A549 (cell line): ENCODE measurements around the gene HDDC3. TPM values are rescaled to one million over a fixed set of nuclear protein-coding genes. Genes with fewer than 3 reads are reported as not detected.

Experiments used
- ATAC-seq, 2 experiments: fragments of 200-7000 bp in 1 of 2; fragments of >200 bp in 1 of 2; cut with Nextera tagmentation in 1 of 2; cut with Tn5 transposase in 1 of 2; 3 replicates each; pipeline versions ENCODE4 v1.8.0 to v1.9.1; 2018 to 2020; ENCODE audit warnings: mild to moderate bottlenecking in 1 of 2, moderate library complexity in 1 of 2
- CTCF ChIA-PET: fragments of 300-600 bp; sonication (Branson Sonifier 250); formaldehyde crosslinking; extraction: SDS; loops from one replicate; lab custom pipeline; 2021; ENCODE audit warnings: antibody characterized with exemption, inconsistent platforms; lab: Yijun Ruan, JAX
- POLR2A ChIA-PET: fragments of 350-600 bp; formaldehyde crosslinking; extraction: SDS; loops from one replicate; lab custom pipeline; 2021; ENCODE audit warnings: antibody characterized with exemption, inconsistent platforms; lab: Yijun Ruan, JAX
- DNase-seq, 2 experiments: peaks; one replicate each; pipeline versions ENCODE4 v3.0.0 to v3.0.0-alpha.2; 2011 to 2016; ENCODE audit warnings: low read depth in 1 of 2, low spot score in 1 of 2
- FAIRE-seq: peaks from 2 replicates; lab custom pipeline; 2011; peaks lifted over from hg19 to GRCh38; lab: Jason Lieb, UNC
- H3K27ac ChIP-seq, 2 experiments: fragments of >200 bp; sonication (Bioruptor Twin); formaldehyde crosslinking; 3 replicates each; pipeline ENCODE4 v1.5.1; 2016 to 2017
- H3K4me1 ChIP-seq: fragments of >200 bp; sonication (Bioruptor Twin); formaldehyde crosslinking; 3 replicates; pipeline ENCODE4 v1.6.1; 2016
- H3K4me2 ChIP-seq: fragments of >200 bp; sonication (Bioruptor Twin); formaldehyde crosslinking; 3 replicates; pipeline ENCODE4 v1.6.1; 2016
- H3K4me3 ChIP-seq: fragments of >200 bp; sonication (Bioruptor Twin); formaldehyde crosslinking; 3 replicates; pipeline ENCODE4 v1.5.1; 2016
- H3K9me3 ChIP-seq: fragments of >200 bp; sonication (Bioruptor Twin); formaldehyde crosslinking; 3 replicates; pipeline ENCODE4 v1.6.1; 2016
- EHMT2 ChIP-seq: fragments of 200-600 bp; sonication (generic); IDR thresholded peaks from 2 replicates; pipeline ENCODE4 v1.6.1; 2016; ENCODE audit warnings: antibody characterized with exemption, low read depth, mild to moderate bottlenecking, moderate library complexity
- FOSB ChIP-seq: fragments of 250-450 bp; sonication (Bioruptor Pico); IDR thresholded peaks from 2 replicates; pipeline ENCODE4 v1.5.0; 2020; ENCODE audit warnings: mild to moderate bottlenecking, moderate library complexity
- FOSL2 ChIP-seq, 2 experiments: fragments of 450-650 bp in 1 of 2; fragments of >200 bp in 1 of 2; sonication (Bioruptor Twin) in 1 of 2; formaldehyde crosslinking; IDR thresholded peaks; 2 replicates each; pipeline versions ENCODE4 v1.5.0 to v1.6.1; 2016 to 2020; ENCODE audit warnings: mild to moderate bottlenecking in 1 of 2, moderate library complexity in 1 of 2
- HDAC2 ChIP-seq: fragments of 200-600 bp; sonication (generic); IDR thresholded peaks from 2 replicates; pipeline ENCODE4 v1.6.1; 2016
- HOXA7 ChIP-seq: fragments of 250-450 bp; sonication (Bioruptor Pico); IDR thresholded peaks from 2 replicates; pipeline ENCODE4 v1.5.0; 2020; ENCODE audit warnings: mild to moderate bottlenecking, moderate library complexity
- JUNB ChIP-seq: fragments of >200 bp; sonication (Bioruptor Twin); formaldehyde crosslinking; IDR thresholded peaks from 2 replicates; pipeline ENCODE4 v1.6.1; 2016
- MAFK ChIP-seq: fragments of 450-650 bp; IDR thresholded peaks from 2 replicates; pipeline ENCODE4 v1.6.1; 2014; ENCODE audit not compliant: partially characterized antibody
- MYC ChIP-seq: IDR thresholded peaks from 2 replicates; pipeline ENCODE4 v1.6.1; 2012; ENCODE audit warnings: mild to moderate bottlenecking, inconsistent platforms, low read length, improper control_type of control experiment, borderline replicate concordance
- RARB ChIP-seq: fragments of 250-450 bp; sonication (Bioruptor Pico); IDR thresholded peaks from 2 replicates; pipeline ENCODE4 v1.8.0; 2021; ENCODE audit warnings: mild to moderate bottlenecking, moderate library complexity
- RCOR1 ChIP-seq: fragments of 150-350 bp; IDR thresholded peaks from 2 replicates; pipeline ENCODE4 v1.6.1; 2014; ENCODE audit warnings: antibody characterized with exemption, low read length, low read depth
- RFX5 ChIP-seq: fragments of 450-650 bp; IDR thresholded peaks from 2 replicates; pipeline ENCODE4 v1.7.1; 2014; ENCODE audit warnings: antibody characterized with exemption, mild to moderate bottlenecking, moderate library complexity
- RNF2 ChIP-seq: fragments of 200-600 bp; sonication (generic); IDR thresholded peaks from 2 replicates; pipeline ENCODE4 v1.6.1; 2016; ENCODE audit warnings: low read depth, mild to moderate bottlenecking, antibody characterized with exemption, moderate library complexity, borderline replicate concordance
- SMC3 ChIP-seq: fragments of >200 bp; sonication (Bioruptor Twin); formaldehyde crosslinking; IDR thresholded peaks from 3 replicates; pipeline ENCODE4 v1.6.1; 2018; ENCODE audit warnings: inconsistent platforms
- TFCP2L1 ChIP-seq: fragments of 250-450 bp; sonication (Bioruptor Pico); IDR thresholded peaks from 2 replicates; pipeline ENCODE4 v1.5.0; 2021; ENCODE audit warnings: mild to moderate bottlenecking
- WGBS: methylation state at CpG from one replicate; pipeline ENCODE4 v1.1.6; 2017; ENCODE audit errors: missing lambda C conversion rate; 5-methylcytosine and 5-hydroxymethylcytosine counted together
- polyA plus RNA-seq, 4 experiments: library from polyadenylated mRNA; depleted of rRNA in 3 of 4; stranded (reverse); fragments of >200 nt; fragmentation: RNase III in 1 of 4; extraction: RNeasy Plus Mini Kit Qiagen cat#74134 plus additional on column Dnase treatment in 1 of 4; gene quantifications; 2 replicates in 3 of 4; 3 replicates in 1 of 4; pipeline ENCODE4 v1.2.3, GENCODE V29; 2011 to 2017
- TF ChIP-seq, protein P1 (sequence below): fragments of 250-450 bp; sonication (Bioruptor Pico); IDR thresholded peaks from 2 replicates; pipeline ENCODE4 v1.5.0; 2020; ENCODE audit warnings: low read depth, mild to moderate bottlenecking, moderate library complexity
- TF ChIP-seq, protein P2 (sequence below): fragments of 250-450 bp; sonication (Bioruptor Pico); IDR thresholded peaks from 2 replicates; pipeline ENCODE4 v1.5.0; 2021; ENCODE audit warnings: mild to moderate bottlenecking, moderate library complexity, borderline replicate concordance

HDDC3 gene
- polyA plus RNA-seq, 2 of the 4 experiments (the other 2 are of a cell fraction), result 26.1 to 31.9 TPM

DNA sequence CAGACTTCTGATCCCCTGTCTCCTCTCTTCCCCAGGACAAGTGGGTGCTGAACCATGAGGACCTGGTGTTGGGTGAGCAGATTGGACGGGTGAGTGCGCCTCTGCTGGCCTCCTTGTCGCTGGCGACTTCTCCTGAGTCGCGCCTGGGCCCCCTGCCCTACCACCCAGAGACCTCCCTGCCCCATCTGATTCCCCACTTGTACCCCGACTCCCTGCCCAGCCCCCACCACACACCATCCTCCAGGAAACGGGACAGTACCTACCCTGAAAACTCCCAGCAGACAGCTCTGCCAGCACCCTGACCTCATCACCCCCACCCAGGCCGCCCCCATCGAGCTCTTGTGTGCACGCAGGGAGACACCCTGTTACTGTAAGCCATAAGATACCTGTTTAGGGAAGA lies 40.3 kb downstream of the HDDC3 start:
- CTCF ChIA-PET, result interaction anchor here (1.0 to 16.8 kb wide), 4 partner anchors 14 to 146 kb away, joined by 3 to 326 read pairs (median 6); partner anchors contain the start of genes HDDC3 and UNC45A
- 79% methylated on average over 11 of the region's 11 CpGs for WGBS
- POLR2A ChIA-PET, result no interaction called here
- TF ChIP-seq HDAC2 (no peak), EHMT2 (no peak)
- H3K4me2 ChIP-seq, result no peak overlapping the region
- FAIRE-seq, result no peak
- H3K27ac ChIP-seq, result no peak overlapping the region
- no peak overlapping the region for H3K4me3 ChIP-seq
- no peaks in the 10 kb centered on the region for H3K4me1 ChIP-seq
- ATAC-seq, result no peak
- no peak for DNase-seq
- H3K9me3 ChIP-seq, result no peaks in the 10 kb centered on the region

DNA sequence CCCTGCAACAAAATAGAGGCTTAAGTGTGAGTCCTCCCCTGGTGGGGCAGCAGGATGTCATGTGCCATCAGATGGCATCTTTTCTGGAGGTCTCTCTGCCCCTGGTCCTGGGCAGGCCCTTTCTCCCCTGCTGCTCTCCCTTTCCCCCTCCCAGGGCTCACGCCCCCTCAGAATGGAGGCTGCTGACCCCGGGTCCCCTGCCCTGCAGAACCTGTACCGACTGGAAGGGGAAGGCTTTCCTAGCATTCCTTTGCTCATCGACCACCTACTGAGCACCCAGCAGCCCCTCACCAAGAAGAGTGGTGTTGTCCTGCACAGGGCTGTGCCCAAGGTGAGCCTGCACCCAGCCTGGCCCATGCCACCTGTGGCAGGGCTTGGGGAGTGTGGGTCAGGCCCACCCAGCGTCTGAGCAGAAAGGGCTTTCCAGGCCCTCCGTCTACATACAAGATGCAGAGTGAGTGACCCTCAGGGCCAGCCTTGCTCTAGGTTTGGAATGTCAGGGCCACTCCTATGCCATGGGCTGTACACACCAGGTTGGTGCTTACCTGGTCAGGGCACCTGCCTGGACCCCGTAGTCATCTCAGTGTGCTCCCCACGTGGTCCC lies 40.9 kb downstream of the HDDC3 start:
- no peak for DNase-seq

DNA sequence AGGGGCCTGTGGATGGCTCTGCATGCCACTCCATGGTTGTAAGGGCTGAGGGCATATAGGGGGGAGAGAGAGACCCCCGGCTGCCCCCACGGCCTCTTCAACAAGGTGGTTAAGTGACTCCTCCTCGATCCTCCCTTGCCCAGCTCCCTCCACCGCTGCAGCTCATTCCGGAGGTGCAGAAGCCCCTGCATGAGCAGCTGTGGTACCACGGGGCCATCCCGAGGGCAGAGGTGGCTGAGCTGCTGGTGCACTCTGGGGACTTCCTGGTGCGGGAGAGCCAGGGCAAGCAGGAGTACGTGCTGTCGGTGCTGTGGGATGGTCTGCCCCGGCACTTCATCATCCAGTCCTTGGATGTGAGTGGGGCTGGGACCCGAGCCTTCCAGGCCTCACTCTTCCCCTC lies 41.5 kb downstream of the HDDC3 start:
- CTCF ChIA-PET, result interaction anchor here (0.9 to 10.9 kb wide), 7 partner anchors 10 to 602 kb away, joined by 3 to 265 read pairs (median 7); partner anchors contain the start of genes HDDC3, MAN2A2 and UNC45A
- no peak overlapping the region for H3K27ac ChIP-seq
- TF ChIP-seq RCOR1 (no peak), TFCP2L1 (CRISPR knock-in tag) (no peak), JUNB (no peak), MAFK (no peak), RNF2 (no peak), SMC3 (no peak), FOSL2 (IDR thresholded peaks at IDR 0.05) (no peak), FOSL2 (CRISPR knock-in tag; IDR thresholded peaks at IDR 0.05) (no peak), MYC (no peak), RARB (CRISPR knock-in tag) (no peak), EHMT2 (no peak)
- TF ChIP-seq, protein P1, sequence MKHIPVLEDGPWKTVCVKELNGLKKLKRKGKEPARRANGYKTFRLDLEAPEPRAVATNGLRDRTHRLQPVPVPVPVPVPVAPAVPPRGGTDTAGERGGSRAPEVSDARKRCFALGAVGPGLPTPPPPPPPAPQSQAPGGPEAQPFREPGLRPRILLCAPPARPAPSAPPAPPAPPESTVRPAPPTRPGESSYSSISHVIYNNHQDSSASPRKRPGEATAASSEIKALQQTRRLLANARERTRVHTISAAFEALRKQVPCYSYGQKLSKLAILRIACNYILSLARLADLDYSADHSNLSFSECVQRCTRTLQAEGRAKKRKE (CRISPR knock-in tag), result no peak
- FAIRE-seq (no peak), DNase-seq (no peak), ATAC-seq (no peak)
- no peaks in the 10 kb centered on the region for H3K4me1 ChIP-seq
- 44% methylated on average over 8 of the region's 12 CpGs for WGBS
- H3K9me3 ChIP-seq, result no peaks in the 10 kb centered on the region
- H3K4me3 ChIP-seq, result no peak overlapping the region
- POLR2A ChIA-PET, result no interaction called here
- H3K4me2 ChIP-seq, result no peak overlapping the region

More for the DNA sequence above, 40.9 kb downstream of the HDDC3 start:
- no peaks in the 10 kb centered on the region for H3K4me1 ChIP-seq
- H3K27ac ChIP-seq, result no peak overlapping the region
- no peaks in the 10 kb centered on the region for H3K9me3 ChIP-seq
- TF ChIP-seq, protein P2, sequence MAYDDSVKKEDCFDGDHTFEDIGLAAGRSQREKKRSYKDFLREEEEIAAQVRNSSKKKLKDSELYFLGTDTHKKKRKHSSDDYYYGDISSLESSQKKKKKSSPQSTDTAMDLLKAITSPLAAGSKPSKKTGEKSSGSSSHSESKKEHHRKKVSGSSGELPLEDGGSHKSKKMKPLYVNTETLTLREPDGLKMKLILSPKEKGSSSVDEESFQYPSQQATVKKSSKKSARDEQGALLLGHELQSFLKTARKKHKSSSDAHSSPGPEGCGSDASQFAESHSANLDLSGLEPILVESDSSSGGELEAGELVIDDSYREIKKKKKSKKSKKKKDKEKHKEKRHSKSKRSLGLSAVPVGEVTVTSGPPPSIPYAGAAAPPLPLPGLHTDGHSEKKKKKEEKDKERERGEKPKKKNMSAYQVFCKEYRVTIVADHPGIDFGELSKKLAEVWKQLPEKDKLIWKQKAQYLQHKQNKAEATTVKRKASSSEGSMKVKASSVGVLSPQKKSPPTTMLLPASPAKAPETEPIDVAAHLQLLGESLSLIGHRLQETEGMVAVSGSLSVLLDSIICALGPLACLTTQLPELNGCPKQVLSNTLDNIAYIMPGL (CRISPR knock-in tag), result no peak
- TF ChIP-seq RFX5 (no peak), FOSB (no peak), HOXA7 (CRISPR knock-in tag) (no peak)
- TF ChIP-seq, all 56 proteins: peak for 0
- WGBS, result 62% methylated on average over 8 of the region's 8 CpGs
- CTCF ChIA-PET, result interaction anchor here (1.2 to 16.8 kb wide), 4 partner anchors 9 to 602 kb away, joined by 3 to 326 read pairs (median 143); partner anchors contain the start of genes HDDC3 and UNC45A
- POLR2A ChIA-PET, result no interaction called here
- H3K4me3 ChIP-seq, result no peak overlapping the region
- no peak overlapping the region for H3K4me2 ChIP-seq
- FAIRE-seq (no peak), ATAC-seq (no peak)
